Hepatocyte (in vitro differentiated cells): ENCODE data around the gene SH3TC1. TPM values are rescaled to one million over a fixed set of nuclear protein-coding genes. Genes with fewer than 3 reads are reported as not detected.

Source experiments
- DNase-seq: peaks from one replicate; pipeline ENCODE4 v3.0.0-alpha.2; 2016; ENCODE audit warnings: low spot score
- H2AFZ ChIP-seq: fragments of 200-600 bp; sonication (generic); 2 replicates; pipeline ENCODE4 v1.6.0; 2016; ENCODE audit warnings: antibody characterized with exemption, mild to moderate bottlenecking
- H3K27ac ChIP-seq: fragments of 200-600 bp; sonication (generic); 2 replicates; pipeline ENCODE4 v1.5.1; 2016; ENCODE audit warnings: mild to moderate bottlenecking
- H3K27me3 ChIP-seq: fragments of 200-600 bp; sonication (generic); 2 replicates; pipeline ENCODE4 v1.6.1; 2016
- H3K36me3 ChIP-seq: fragments of 200-600 bp; sonication (generic); replicated peaks from 2 replicates; pipeline ENCODE4 v1.5.1; 2016; ENCODE audit warnings: low read depth; ENCODE audit not compliant: insufficient read depth
- H3K4me1 ChIP-seq: fragments of 200-600 bp; sonication (generic); 2 replicates; pipeline ENCODE4 v1.5.1; 2016; ENCODE audit warnings: mild to moderate bottlenecking, moderate library complexity; ENCODE audit not compliant: insufficient read depth
- H3K4me2 ChIP-seq: fragments of 200-600 bp; sonication (generic); 2 replicates; pipeline ENCODE4 v1.6.0; 2016
- H3K4me3 ChIP-seq: fragments of 200-600 bp; sonication (generic); 2 replicates; pipeline ENCODE4 v1.5.1; 2016; ENCODE audit warnings: mild to moderate bottlenecking
- H3K79me2 ChIP-seq: fragments of 200-600 bp; sonication (generic); 2 replicates; pipeline ENCODE4 v1.6.0; 2017; ENCODE audit warnings: mild to moderate bottlenecking
- H3K9me2 ChIP-seq: fragments of 200-600 bp; sonication (generic); replicated peaks from 2 replicates; pipeline ENCODE4 v1.6.0; 2017; ENCODE audit warnings: mild to moderate bottlenecking; ENCODE audit not compliant: insufficient read depth
- H3K9me3 ChIP-seq: fragments of 200-600 bp; sonication (generic); 2 replicates; pipeline ENCODE4 v1.5.1; 2016; ENCODE audit warnings: low read depth, mild to moderate bottlenecking
- H4K20me1 ChIP-seq: fragments of 200-600 bp; sonication (generic); 2 replicates; pipeline ENCODE4 v1.6.0; 2016; ENCODE audit warnings: mild to moderate bottlenecking; ENCODE audit not compliant: insufficient read depth, poor library complexity, severe bottlenecking
- CTCF ChIP-seq: fragments of 200-600 bp; sonication (generic); IDR thresholded peaks from 2 replicates; pipeline ENCODE4 v1.5.1; 2016; ENCODE audit warnings: antibody characterized with exemption, mild to moderate bottlenecking; ENCODE audit not compliant: poor library complexity
- EZH2 ChIP-seq: fragments of 200-600 bp; sonication (generic); IDR thresholded peaks from 2 replicates; pipeline ENCODE4 v1.6.1; 2016; ENCODE audit warnings: antibody characterized with exemption, mild to moderate bottlenecking, borderline replicate concordance
- EZH2phosphoT487 ChIP-seq: fragments of 200-600 bp; sonication (generic); IDR thresholded peaks from one replicate; pipeline ENCODE4 v1.6.1; 2018; ENCODE audit warnings: antibody characterized with exemption, mild to moderate bottlenecking, low read depth, moderate library complexity; ENCODE audit not compliant: unreplicated experiment, severe bottlenecking
- WGBS: methylation state at CpG from one replicate; pipeline ENCODE4 v1.1.6; 2016; ENCODE audit warnings: low lambda C conversion rate; ENCODE audit errors: missing lambda C conversion rate; 5-methylcytosine and 5-hydroxymethylcytosine counted together
- polyA plus RNA-seq: library from polyadenylated mRNA; unstranded; fragments of >200 nt; fragmentation: Nextera tagmentation; extraction: Ambion mirVana; gene quantifications from 2 replicates; pipeline ENCODE4 v1.2.1, GENCODE V29; 2016
- total RNA-seq: library from RNA; depleted of rRNA; stranded (reverse); fragments of >200 nt; gene quantifications from 2 replicates; pipeline ENCODE4 v1.2.3, GENCODE V29; 2014

The SH3TC1 gene
- total and polyA plus RNA-seq, 2 experiments from 2014 or later = 30.3 to 35.4 TPM

- WGBS = 98% methylated on average over 7 of the region's 17 CpGs
Measured at GRCh38 chr4:8229331-8229975, 30.4 kb downstream of the SH3TC1 start.

GRCh38 chr4:8230033-8230432 is 30.9 kb downstream of the SH3TC1 start:
- Histone ChIP-seq H3K9me3 (no peaks in the 10 kb centered on the region), H3K27ac (no peak overlapping the region), H3K4me3 (no peak overlapping the region), H3K27me3 (no peaks in the 10 kb centered on the region), H3K4me2 (no peak overlapping the region), H3K79me2 (no peaks in the 10 kb centered on the region), H3K4me1 (peaks cover 19% of the 10 kb centered on the region), H4K20me1 (no peaks in the 10 kb centered on the region), H2AFZ (no peak overlapping the region), H3K9me2 (no peaks in the 10 kb centered on the region), H3K36me3 (no peaks in the 10 kb centered on the region)
- DNase-seq = no peak
- WGBS = 91% methylated on average over 11 of the region's 11 CpGs
- TF ChIP-seq CTCF (no peak), EZH2 (no peak)

More at GRCh38 chr4:8229331-8229975, 30.4 kb downstream of the SH3TC1 start:
- Histone ChIP-seq H4K20me1 (no peaks in the 10 kb centered on the region), H3K27ac (no peak overlapping the region), H2AFZ (no peak overlapping the region), H3K4me1 (peaks cover 19% of the 10 kb centered on the region), H3K4me2 (no peak overlapping the region), H3K79me2 (no peaks in the 10 kb centered on the region), H3K9me3 (no peaks in the 10 kb centered on the region), H3K36me3 (no peaks in the 10 kb centered on the region), H3K9me2 (no peaks in the 10 kb centered on the region), H3K4me3 (no peak overlapping the region), H3K27me3 (no peaks in the 10 kb centered on the region)
- DNase-seq = no peak
- TF ChIP-seq CTCF = no peak
- no peak for TF ChIP-seq EZH2
- no peak for TF ChIP-seq EZH2phosphoT487

GRCh38 chr4:8230891-8231290 is 31.8 kb downstream of the SH3TC1 start:
- no peaks in the 10 kb centered on the region for H3K36me3 ChIP-seq
- no peaks in the 10 kb centered on the region for H3K9me3 ChIP-seq
- H3K27me3 ChIP-seq = no peaks in the 10 kb centered on the region
- 95% methylated on average over 10 of the region's 10 CpGs for WGBS
- no peaks in the 10 kb centered on the region for H3K9me2 ChIP-seq
- no peak for TF ChIP-seq EZH2phosphoT487
- no peak for TF ChIP-seq CTCF
- TF ChIP-seq EZH2 = no peak
- no peak overlapping the region for H3K4me2 ChIP-seq
- no peak overlapping the region for H2AFZ ChIP-seq
- no peak overlapping the region for H3K27ac ChIP-seq
- no peaks in the 10 kb centered on the region for H4K20me1 ChIP-seq
- H3K4me1 ChIP-seq = peaks cover 19% of the 10 kb centered on the region
- H3K79me2 ChIP-seq = no peaks in the 10 kb centered on the region
- DNase-seq = no peak
- no peak overlapping the region for H3K4me3 ChIP-seq
